Ascending aorta (tissue), 2 donors: ENCODE results near the gene MTHFSD. TPM values are rescaled to one million over a fixed set of nuclear protein-coding genes. Genes with fewer than 3 reads are reported as not detected.

Source experiments
- DNase-seq, 2 donors: peaks; one replicate each; pipeline ENCODE4 v3.0.0-alpha.2; 2019; ENCODE audit warnings: low spot score in 2 of 2
- H3K27ac ChIP-seq, 2 donors: fragments of 200-600 bp; sonication (generic); one replicate each; pipeline ENCODE4 v1.5.1; 2016 to 2017; ENCODE audit warnings: mild to moderate bottlenecking in 1 of 2
- H3K27me3 ChIP-seq: fragments of 200-600 bp; sonication (generic); one replicate; pipeline ENCODE4 v1.5.1; 2017
- H3K36me3 ChIP-seq, 2 donors: fragments of 200-600 bp; sonication (generic); one replicate each; pipeline ENCODE4 v1.5.1; 2016
- H3K4me1 ChIP-seq, 2 donors: fragments of 200-600 bp; sonication (generic); one replicate each; pipeline ENCODE4 v1.5.1; 2016 to 2017; ENCODE audit warnings: mild to moderate bottlenecking in 1 of 2
- H3K4me3 ChIP-seq, 2 donors: fragments of 200-600 bp; sonication (generic); one replicate each; pipeline ENCODE4 v1.5.1; 2016 to 2017; ENCODE audit warnings: mild to moderate bottlenecking in 1 of 2
- H3K9me3 ChIP-seq, 2 donors: fragments of 200-600 bp; sonication (generic); one replicate each; pipeline ENCODE4 v1.5.1; 2016
- CTCF ChIP-seq, 3 experiments: fragments of 200-600 bp in 2 of 3; fragments of 450-650 bp in 1 of 3; sonication (generic) in 2 of 3; IDR thresholded peaks; one replicate each; pipeline ENCODE4 v1.5.1; 2016 to 2019; ENCODE audit warnings: antibody characterized with exemption in 3 of 3, mild to moderate bottlenecking in 1 of 3, moderate library complexity in 1 of 3
- intact Hi-C: fragments of 100-400 bp; cut with DNase I; formaldehyde crosslinking; loops from one replicate; pipeline ENCODE4 v1.15.1; 2023
- total RNA-seq: library from RNA; depleted of rRNA; stranded (reverse); fragments of >200 nt; gene quantifications from one replicate; pipeline ENCODE4 v1.1.0, GENCODE V29; 2016

Gene MTHFSD
- total RNA-seq, 1 donor from 2014 or later = 44.1 TPM

- no peaks in the 10 kb centered on the region for H3K27me3 ChIP-seq
- no peak for TF ChIP-seq CTCF (IDR thresholded peaks at IDR 0.05)
- peak overlapping the region; percentile 88 to 89 for H3K27ac ChIP-seq
- peak overlapping the region; percentile 77 to 89 for H3K4me3 ChIP-seq
- H3K9me3 ChIP-seq = no peaks in the 10 kb centered on the region
- H3K4me1 ChIP-seq = peaks cover 3 to 13% of the 10 kb centered on the region in 2 donors
- no peak for DNase-seq
- peaks cover 0 to 3% of the 10 kb centered on the region in 2 donors for H3K36me3 ChIP-seq
- intact Hi-C loops = loop anchor here (2.0 to 5.0 kb wide), 3 partner anchors 761 to 1027 kb away; partner anchors contain the start of genes C16orf95 and FBXO31
These were observed 655 bp upstream of the MTHFSD start for GRCh38 chr16:86555704-86556075.

- no peak for DNase-seq
- intact Hi-C loops = loop anchor here (2.0 kb wide), 2 partner anchors 762 to 828 kb away; partner anchors contain the start of genes C16orf95 and FBXO31
- H3K27ac ChIP-seq = peak overlapping the region; percentile 88 to 89
These were observed 477 bp downstream of the MTHFSD start for GRCh38 chr16:86554599-86554916.

GRCh38 chr16:86553356-86553755, 1.7 kb downstream of the MTHFSD start:
- Histone ChIP-seq H3K27ac (no peak overlapping the region), H3K4me3 (no peak overlapping the region), H3K36me3 (peaks cover 0 to 23% of the 10 kb centered on the region in 2 donors), H3K9me3 (no peaks in the 10 kb centered on the region), H3K4me1 (peaks cover 3 to 9% of the 10 kb centered on the region in 2 donors), H3K27me3 (no peaks in the 10 kb centered on the region)
- intact Hi-C loops = no loop called here
- TF ChIP-seq CTCF (IDR thresholded peaks at IDR 0.05) = no peak
- DNase-seq = no peak

More at GRCh38 chr16:86554599-86554916, 477 bp downstream of the MTHFSD start:
- Histone ChIP-seq H3K27me3 (no peaks in the 10 kb centered on the region), H3K4me3 (peak overlapping the region; percentile 77 to 89), H3K36me3 (peaks cover 0 to 14% of the 10 kb centered on the region in 2 donors), H3K9me3 (no peaks in the 10 kb centered on the region), H3K4me1 (peaks cover 3 to 13% of the 10 kb centered on the region in 2 donors)
- no peak for TF ChIP-seq CTCF (IDR thresholded peaks at IDR 0.05)

- intact Hi-C loops = no loop called here
- TF ChIP-seq CTCF (IDR thresholded peaks at IDR 0.05) = no peak
- Histone ChIP-seq H3K27ac (no peak overlapping the region), H3K36me3 (peaks cover 14 to 51% of the 10 kb centered on the region in 2 donors), H3K4me3 (no peak overlapping the region), H3K9me3 (no peaks in the 10 kb centered on the region), H3K4me1 (peaks cover 0 to 5% of the 10 kb centered on the region in 2 donors), H3K27me3 (no peaks in the 10 kb centered on the region)
- DNase-seq = no peak
These were observed 4.8 kb downstream of the MTHFSD start for GRCh38 chr16:86550281-86550680.

- peaks cover 0 to 5% of the 10 kb centered on the region in 2 donors for H3K4me1 ChIP-seq
- intact Hi-C loops = no loop called here
- H3K36me3 ChIP-seq = peaks cover 14 to 54% of the 10 kb centered on the region in 2 donors
- no peak for TF ChIP-seq CTCF (IDR thresholded peaks at IDR 0.05)
- H3K4me3 ChIP-seq = no peak overlapping the region
- no peaks in the 10 kb centered on the region for H3K9me3 ChIP-seq
- no peak overlapping the region for H3K27ac ChIP-seq
- H3K27me3 ChIP-seq = no peaks in the 10 kb centered on the region
- DNase-seq = no peak
These were observed 5.2 kb downstream of the MTHFSD start for GRCh38 chr16:86549893-86550190.
